CD14-positive monocyte (primary cell): ENCODE data around the gene TRAPPC2. TPM values are rescaled to one million over a fixed set of nuclear protein-coding genes. Genes with fewer than 3 reads are reported as not detected.

Source experiments
- DNase-seq, 3 donors: peaks; one replicate each; pipeline ENCODE4 v3.0.0-alpha.2; 2011 to 2022
- H2AFZ ChIP-seq: 2 replicates; pipeline ENCODE4 v1.6.0; 2012; ENCODE audit warnings: mild to moderate bottlenecking, low read depth, low read length, inconsistent platforms; ENCODE audit not compliant: insufficient read depth, poor library complexity, severe bottlenecking
- H3K27ac ChIP-seq, 2 donors: 1 replicate in 1 of 2; 2 replicates in 1 of 2; pipeline ENCODE4 v1.5.1; 2012 to 2013; ENCODE audit warnings: low read length in 2 of 2, control low read depth in 1 of 2, inconsistent platforms in 1 of 2, low read depth in 1 of 2, mild to moderate bottlenecking in 1 of 2
- H3K27me3 ChIP-seq, 2 donors: one replicate each; pipeline versions ENCODE4 v1.6.0 to v1.6.1; 2011 to 2013; ENCODE audit warnings: low read length in 2 of 2; ENCODE audit not compliant: control insufficient read depth in 2 of 2, insufficient read depth in 2 of 2
- H3K36me3 ChIP-seq, 2 donors: replicated peaks in 1 of 2; 1 replicate in 1 of 2; 2 replicates in 1 of 2; pipeline versions ENCODE4 v1.5.1 to v1.6.1; 2012 to 2013; ENCODE audit warnings: low read length in 2 of 2, control low read depth in 1 of 2, inconsistent platforms in 1 of 2, mild to moderate bottlenecking in 1 of 2; ENCODE audit not compliant: insufficient read depth in 2 of 2, control insufficient read depth in 1 of 2
- H3K4me1 ChIP-seq, 2 donors: 1 replicate in 1 of 2; 2 replicates in 1 of 2; pipeline versions ENCODE4 v1.5.1 to v1.6.1; 2012 to 2013; ENCODE audit warnings: low read length in 2 of 2, control low read depth in 1 of 2, inconsistent platforms in 1 of 2, mild to moderate bottlenecking in 1 of 2, moderate library complexity in 1 of 2; ENCODE audit not compliant: insufficient read depth in 2 of 2, control insufficient read depth in 1 of 2
- H3K4me2 ChIP-seq: replicated peaks from 2 replicates; pipeline ENCODE3; 2012; ENCODE audit warnings: low read length, moderate library complexity, mild to moderate bottlenecking; ENCODE audit not compliant: poor library complexity, severe bottlenecking; ENCODE audit errors: extremely low read depth
- H3K4me3 ChIP-seq, 3 experiments: fragments of 200-600 bp in 1 of 3; sonication (generic) in 1 of 3; replicated peaks in 1 of 3; 1 replicate in 2 of 3; 2 replicates in 1 of 3; pipeline ENCODE4 v1.5.1; 2011 to 2013; ENCODE audit warnings: low read length in 3 of 3, mild to moderate bottlenecking in 3 of 3, control low read depth in 2 of 3, low read depth in 2 of 3, inconsistent platforms in 1 of 3, moderate library complexity in 1 of 3
- H3K79me2 ChIP-seq: 2 replicates; pipeline ENCODE4 v1.6.0; 2012; ENCODE audit warnings: mild to moderate bottlenecking, control low read depth, inconsistent platforms, low read length, moderate library complexity; ENCODE audit not compliant: insufficient read depth
- H3K9ac ChIP-seq: 2 replicates; pipeline ENCODE4 v1.6.0; 2017; ENCODE audit warnings: low read length, mild to moderate bottlenecking; ENCODE audit not compliant: insufficient read depth, poor library complexity, severe bottlenecking
- H3K9me3 ChIP-seq, 2 donors: replicated peaks in 1 of 2; 1 replicate in 1 of 2; 2 replicates in 1 of 2; pipeline versions ENCODE4 v1.5.1 to v1.6.1; 2012 to 2013; ENCODE audit warnings: low read length in 2 of 2, control low read depth in 1 of 2; ENCODE audit not compliant: control insufficient read depth in 1 of 2, insufficient read depth in 1 of 2
- H4K20me1 ChIP-seq: 2 replicates; pipeline ENCODE4 v1.6.0; 2012; ENCODE audit warnings: mild to moderate bottlenecking, low read length, control low read depth, moderate library complexity; ENCODE audit not compliant: insufficient read depth
- H3K27ac Mint-ChIP-seq, 7 donors: one replicate each; pipeline ENCODE4 v1.8.0; 2020; ENCODE audit warnings: mild to moderate bottlenecking in 7 of 7, mixed read lengths in 7 of 7, moderate library complexity in 6 of 7, inconsistent platforms in 2 of 7
- H3K27me3 Mint-ChIP-seq, 3 donors: one replicate each; pipeline ENCODE4 v1.8.0; 2021 to 2022; ENCODE audit warnings: low read depth in 3 of 3, mild to moderate bottlenecking in 3 of 3, mixed read lengths in 3 of 3, moderate library complexity in 3 of 3, inconsistent platforms in 1 of 3
- H3K36me3 Mint-ChIP-seq, 2 donors: one replicate each; pipeline ENCODE4 v1.8.0; 2020; ENCODE audit warnings: mixed read lengths in 2 of 2, inconsistent platforms in 1 of 2, mild to moderate bottlenecking in 1 of 2
- H3K4me1 Mint-ChIP-seq: one replicate; pipeline ENCODE4 v1.8.0; 2020; ENCODE audit warnings: mild to moderate bottlenecking, mixed read lengths
- H3K4me3 Mint-ChIP-seq, 2 donors: one replicate each; pipeline ENCODE4 v1.8.0; 2020; ENCODE audit warnings: mild to moderate bottlenecking in 2 of 2, mixed read lengths in 2 of 2, moderate library complexity in 1 of 2
- H3K9me3 Mint-ChIP-seq, 7 donors: one replicate each; pipeline ENCODE4 v1.8.0; 2020 to 2022; ENCODE audit warnings: mixed read lengths in 7 of 7, mild to moderate bottlenecking in 6 of 7, moderate library complexity in 6 of 7, inconsistent platforms in 2 of 7
- whole genome bisulfite sequencing: methylation state at CpG from one replicate; pipeline ENCODE4 v1.1.5; 2013; ENCODE audit warnings: missing lambda C conversion rate; ENCODE audit not compliant: insufficient coverage; 5-methylcytosine and 5-hydroxymethylcytosine counted together
- intact Hi-C, 2 donors: fragments of 100-400 bp; cut with micrococcal nuclease; formaldehyde crosslinking; loops; one replicate each; pipeline versions ENCODE4 v1.15.0 to v1.15.1; 2023
- polyA plus RNA-seq, 3 donors: library from polyadenylated mRNA; depleted of rRNA in 1 of 3; unstranded in 2 of 3; stranded (reverse) in 1 of 3; fragments of 300-500 nt in 2 of 3; fragments of >200 nt in 1 of 3; fragmentation: Illumina TruSeq in 2 of 3; gene quantifications; 1 replicate in 2 of 3; 2 replicates in 1 of 3; pipeline ENCODE4 v1.2.3, GENCODE V29; 2012 to 2021
- TF ChIP-seq, protein P1 (sequence below): fragments of 200-600 bp; IDR thresholded peaks from one replicate; pipeline ENCODE4 v1.8.0; 2022; ENCODE audit warnings: antibody characterized with exemption, mild to moderate bottlenecking

Gene TRAPPC2
- polyA plus RNA-seq, 3 donors = 10.6 to 18.3 (median 12.2) TPM

DNA sequence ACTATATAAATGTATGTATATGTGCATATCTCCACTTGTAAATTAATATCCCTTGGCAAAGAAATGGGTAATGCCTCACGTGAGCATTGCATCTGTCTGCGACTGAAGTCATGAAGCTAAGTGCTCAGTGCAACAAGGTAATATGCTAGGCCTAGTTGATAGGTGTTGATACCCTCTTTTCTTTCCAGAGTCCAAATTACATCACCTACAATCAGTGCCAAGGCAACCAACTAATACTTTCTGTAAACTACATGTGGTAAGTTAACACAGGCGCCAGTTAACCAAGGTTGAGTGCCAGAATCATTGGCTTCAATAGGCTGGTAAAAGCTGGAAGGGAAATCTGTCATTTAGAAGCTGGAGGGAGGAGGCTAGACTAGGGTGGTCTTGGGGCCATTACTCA, 41.4 kb upstream of the TRAPPC2 start:
- Histone ChIP-seq H3K4me1 (peaks cover 0 to 3% of the 10 kb centered on the region in 2 donors), H3K9me3 (no peaks in the 10 kb centered on the region), H3K27me3 (peaks cover 0 to 2% of the 10 kb centered on the region in 2 donors), H3K9ac (no peak overlapping the region), H3K79me2 (no peaks in the 10 kb centered on the region), H4K20me1 (no peaks in the 10 kb centered on the region), H3K4me3 (no peak overlapping the region), H3K4me2 (no peak overlapping the region), H2AFZ (no peak overlapping the region), H3K36me3 (peaks cover 7 to 9% of the 10 kb centered on the region in 2 donors), H3K27ac (no peak overlapping the region)
- DNase-seq = no peak
- WGBS = no CpG with 5 or more reads among the region's 3 CpGs
- Mint-ChIP-seq H3K9me3 (no peaks in the 10 kb centered on the region), H3K4me3 (no peak overlapping the region), H3K27ac (no peak overlapping the region), H3K4me1 (peaks cover 7% of the 10 kb centered on the region), H3K27me3 (peaks cover 0 to 14% (median 0%) of the 10 kb centered on the region in 3 donors), H3K36me3 (peaks cover 13 to 18% of the 10 kb centered on the region in 2 donors)
- TF ChIP-seq, protein P1, sequence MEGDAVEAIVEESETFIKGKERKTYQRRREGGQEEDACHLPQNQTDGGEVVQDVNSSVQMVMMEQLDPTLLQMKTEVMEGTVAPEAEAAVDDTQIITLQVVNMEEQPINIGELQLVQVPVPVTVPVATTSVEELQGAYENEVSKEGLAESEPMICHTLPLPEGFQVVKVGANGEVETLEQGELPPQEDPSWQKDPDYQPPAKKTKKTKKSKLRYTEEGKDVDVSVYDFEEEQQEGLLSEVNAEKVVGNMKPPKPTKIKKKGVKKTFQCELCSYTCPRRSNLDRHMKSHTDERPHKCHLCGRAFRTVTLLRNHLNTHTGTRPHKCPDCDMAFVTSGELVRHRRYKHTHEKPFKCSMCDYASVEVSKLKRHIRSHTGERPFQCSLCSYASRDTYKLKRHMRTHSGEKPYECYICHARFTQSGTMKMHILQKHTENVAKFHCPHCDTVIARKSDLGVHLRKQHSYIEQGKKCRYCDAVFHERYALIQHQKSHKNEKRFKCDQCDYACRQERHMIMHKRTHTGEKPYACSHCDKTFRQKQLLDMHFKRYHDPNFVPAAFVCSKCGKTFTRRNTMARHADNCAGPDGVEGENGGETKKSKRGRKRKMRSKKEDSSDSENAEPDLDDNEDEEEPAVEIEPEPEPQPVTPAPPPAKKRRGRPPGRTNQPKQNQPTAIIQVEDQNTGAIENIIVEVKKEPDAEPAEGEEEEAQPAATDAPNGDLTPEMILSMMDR = no peak
- intact Hi-C loops = no loop called here

DNA sequence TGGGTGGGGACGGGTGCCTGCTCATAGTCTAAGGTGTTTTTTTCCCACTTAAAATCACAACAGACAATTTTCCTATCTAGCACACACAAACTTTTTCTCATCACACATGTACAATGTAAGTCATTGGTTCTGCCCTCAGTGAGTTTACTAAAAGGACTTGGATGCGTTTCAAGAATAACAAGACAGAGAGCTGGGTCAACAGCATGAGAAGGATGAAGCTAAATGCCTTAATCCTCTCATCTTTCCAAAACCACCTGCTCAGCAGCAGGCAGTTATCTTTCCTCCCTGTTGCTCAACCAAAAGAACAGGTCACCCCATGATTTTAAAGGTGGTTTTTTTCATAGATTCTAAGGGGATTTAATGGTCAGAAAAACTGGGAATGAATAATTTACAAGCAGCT, 40.3 kb upstream of the TRAPPC2 start:
- Histone ChIP-seq H3K4me1 (no peaks in the 10 kb centered on the region), H3K79me2 (no peaks in the 10 kb centered on the region), H2AFZ (no peak overlapping the region), H3K27ac (no peak overlapping the region), H3K4me2 (no peak overlapping the region), H3K9me3 (no peaks in the 10 kb centered on the region), H3K27me3 (peaks cover 0 to 4% of the 10 kb centered on the region in 2 donors), H4K20me1 (no peaks in the 10 kb centered on the region), H3K36me3 (peaks cover 7 to 18% of the 10 kb centered on the region in 2 donors), H3K4me3 (no peak overlapping the region), H3K9ac (no peak overlapping the region)
- H3K36me3 Mint-ChIP-seq = peaks cover 16 to 24% of the 10 kb centered on the region in 2 donors
- intact Hi-C loops = no loop called here
- no peak overlapping the region for H3K4me3 Mint-ChIP-seq
- peaks cover 0 to 1% (median 0%) of the 10 kb centered on the region in 7 donors for H3K9me3 Mint-ChIP-seq
- peaks cover 5% of the 10 kb centered on the region for H3K4me1 Mint-ChIP-seq
- WGBS = no CpG with 5 or more reads among the region's 2 CpGs
- H3K27me3 Mint-ChIP-seq = peaks cover 0 to 9% (median 0%) of the 10 kb centered on the region in 3 donors
- TF ChIP-seq, protein P1 = no peak
- DNase-seq = no peak
- peak overlapping the region in 1 of 7 donors; percentile 37 for H3K27ac Mint-ChIP-seq
